ENCODE data around the gene PTPRN2. TPM values are rescaled to one million over a fixed set of nuclear protein-coding genes. Genes with fewer than 3 reads are reported as not detected.
"Not testable (repeated sequence)": the region's sequence is repeated elsewhere in the genome, so short reads cannot be mapped to it uniquely, and the experiment has no call there.

Gene PTPRN2
- total RNA-seq, 2 experiments from 2014 or later, result 4.7 to 4.8 TPM

GRCh38 chr7:157514306-157514705 lies 1073.3 kb downstream of the PTPRN2 start:
- H3K4me1 Mint-ChIP-seq, result no peaks in the 10 kb centered on the region
- H3K27ac Mint-ChIP-seq, result no peak overlapping the region
- CTCF ChIA-PET, result no interaction called here
- H3K4me3 Mint-ChIP-seq, result no peak overlapping the region
- H3K27me3 Mint-ChIP-seq, result peaks cover 40% of the 10 kb centered on the region
- H3K9me3 Mint-ChIP-seq, result peaks cover 5% of the 10 kb centered on the region
- POLR2A ChIA-PET, result no interaction called here
- no peaks in the 10 kb centered on the region for H3K36me3 Mint-ChIP-seq (ENCODE audit: low read depth)
- no peak for DNase-seq

GRCh38 chr7:157513682-157514081 lies 1073.9 kb downstream of the PTPRN2 start:
- no peak overlapping the region for H3K4me3 Mint-ChIP-seq
- H3K27me3 Mint-ChIP-seq, result peaks cover 40% of the 10 kb centered on the region
- peaks cover 5% of the 10 kb centered on the region for H3K9me3 Mint-ChIP-seq
- no peak overlapping the region for H3K27ac Mint-ChIP-seq
- ChIA-PET POLR2A (no interaction called here), CTCF (no interaction called here)
- DNase-seq, result peak; percentile 12
- no peaks in the 10 kb centered on the region for H3K4me1 Mint-ChIP-seq
- H3K36me3 Mint-ChIP-seq (ENCODE audit: low read depth), result no peaks in the 10 kb centered on the region

- Mint-ChIP-seq H3K4me1 (no peaks in the 10 kb centered on the region), H3K4me3 (no peak overlapping the region), H3K27ac (no peak overlapping the region), H3K9me3 (peaks cover 5% of the 10 kb centered on the region), H3K27me3 (peaks cover 37% of the 10 kb centered on the region), H3K36me3 (ENCODE audit: low read depth) (no peaks in the 10 kb centered on the region)
- DNase-seq, result peak; percentile 12
- ChIA-PET POLR2A (no interaction called here), CTCF (no interaction called here)
Observed at GRCh38 chr7:157513162-157513621, 1074.4 kb downstream of the PTPRN2 start.

GRCh38 chr7:157509226-157509625 lies 1078.4 kb downstream of the PTPRN2 start:
- peaks cover 19% of the 10 kb centered on the region for H3K9me3 Mint-ChIP-seq
- H3K4me3 Mint-ChIP-seq, result no peak overlapping the region
- ChIA-PET CTCF (no interaction called here), POLR2A (no interaction called here)
- H3K36me3 Mint-ChIP-seq (ENCODE audit: low read depth), result peaks cover 20% of the 10 kb centered on the region
- peaks cover 55% of the 10 kb centered on the region for H3K27me3 Mint-ChIP-seq
- peaks cover 3% of the 10 kb centered on the region for H3K4me1 Mint-ChIP-seq
- H3K27ac Mint-ChIP-seq, result no peak overlapping the region
- DNase-seq, result no peak

DNA sequence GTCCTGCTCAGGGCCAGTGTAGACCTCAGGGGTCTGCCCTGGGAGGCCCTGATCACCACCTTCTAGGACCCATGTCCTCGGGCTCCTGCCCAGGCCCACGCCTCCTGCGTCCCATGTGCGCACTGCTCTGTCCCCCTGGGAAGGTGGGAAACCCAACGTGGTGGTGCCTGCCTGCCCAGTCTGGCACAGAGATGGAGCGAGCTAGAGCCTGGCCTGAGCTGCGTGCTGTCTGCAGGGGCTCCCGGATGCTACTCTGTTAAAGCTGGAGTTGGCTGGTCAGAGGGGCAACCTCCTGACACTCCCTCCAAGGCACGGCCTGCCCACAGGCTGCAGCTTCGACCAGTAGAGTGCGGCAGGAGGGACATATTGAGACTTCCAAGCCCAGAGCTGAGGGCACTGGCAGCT lies 1079.1 kb downstream of the PTPRN2 start:
- DNase-seq, result peak; percentile 11
- H3K27me3 Mint-ChIP-seq, result peaks cover 52% of the 10 kb centered on the region
- H3K4me3 Mint-ChIP-seq, result no peak overlapping the region
- ChIA-PET POLR2A (no interaction called here), CTCF (no interaction called here)
- H3K4me1 Mint-ChIP-seq, result peaks cover 9% of the 10 kb centered on the region
- peaks cover 19% of the 10 kb centered on the region for H3K9me3 Mint-ChIP-seq
- H3K36me3 Mint-ChIP-seq (ENCODE audit: low read depth), result peaks cover 20% of the 10 kb centered on the region
- H3K27ac Mint-ChIP-seq, result no peak overlapping the region

DNA sequence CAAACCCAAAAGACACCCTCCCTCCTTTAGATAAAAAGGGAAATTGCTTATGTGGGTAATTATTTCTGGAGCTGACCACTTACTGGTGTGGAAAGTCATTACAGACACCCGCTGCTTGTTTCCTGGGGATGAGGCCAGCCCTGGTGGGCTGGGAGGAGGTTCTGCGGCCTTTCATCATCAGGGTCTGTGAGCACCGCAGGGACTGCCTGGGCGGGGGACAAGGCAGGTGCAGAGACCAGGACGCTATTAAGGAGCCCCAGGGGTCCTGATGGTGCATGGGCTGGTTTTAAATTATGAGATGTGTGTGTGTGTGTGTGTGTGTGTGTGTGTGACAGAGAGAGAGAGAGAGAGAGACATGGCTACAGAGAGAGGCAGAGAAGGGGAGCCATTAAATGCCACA lies 1079.6 kb downstream of the PTPRN2 start:
- peaks cover 14% of the 10 kb centered on the region for H3K4me1 Mint-ChIP-seq
- peaks cover 49% of the 10 kb centered on the region for H3K27me3 Mint-ChIP-seq
- no peak overlapping the region for H3K27ac Mint-ChIP-seq
- CTCF ChIA-PET, result no interaction called here
- DNase-seq, result peak; percentile 8
- peaks cover 19% of the 10 kb centered on the region for H3K9me3 Mint-ChIP-seq
- peaks cover 20% of the 10 kb centered on the region for H3K36me3 Mint-ChIP-seq (ENCODE audit: low read depth)
- no peak overlapping the region for H3K4me3 Mint-ChIP-seq
- POLR2A ChIA-PET, result no interaction called here

- H3K4me1 Mint-ChIP-seq, result peaks cover 29% of the 10 kb centered on the region
- H3K4me3 Mint-ChIP-seq, result no peak overlapping the region
- CTCF ChIA-PET, result no interaction called here
- H3K27me3 Mint-ChIP-seq, result peaks cover 41% of the 10 kb centered on the region
- peak; percentile 9 for DNase-seq
- H3K9me3 Mint-ChIP-seq, result peaks cover 16% of the 10 kb centered on the region
- H3K27ac Mint-ChIP-seq, result no peak overlapping the region
- H3K36me3 Mint-ChIP-seq (ENCODE audit: low read depth), result peaks cover 23% of the 10 kb centered on the region
- POLR2A ChIA-PET, result interaction anchor here (1.0 kb wide), 1 partner anchor 16 kb away, joined by 3 read pairs; no protein-coding TSS in a partner anchor
Observed at GRCh38 chr7:157506268-157506667, 1081.4 kb downstream of the PTPRN2 start.

GRCh38 chr7:157505646-157506045 lies 1082.0 kb downstream of the PTPRN2 start:
- H3K4me3 Mint-ChIP-seq, result no peak overlapping the region
- peaks cover 15% of the 10 kb centered on the region for H3K9me3 Mint-ChIP-seq
- DNase-seq, result no peak
- ChIA-PET CTCF (interaction anchor here (1.1 kb wide), 1 partner anchor 16 kb away, joined by 4 read pairs; no protein-coding TSS in a partner anchor), POLR2A (interaction anchor here (1.0 kb wide), 1 partner anchor 15 kb away, joined by 3 read pairs; no protein-coding TSS in a partner anchor)
- peaks cover 23% of the 10 kb centered on the region for H3K36me3 Mint-ChIP-seq (ENCODE audit: low read depth)
- H3K27ac Mint-ChIP-seq, result no peak overlapping the region
- peaks cover 29% of the 10 kb centered on the region for H3K4me1 Mint-ChIP-seq
- H3K27me3 Mint-ChIP-seq, result peaks cover 35% of the 10 kb centered on the region

DNA sequence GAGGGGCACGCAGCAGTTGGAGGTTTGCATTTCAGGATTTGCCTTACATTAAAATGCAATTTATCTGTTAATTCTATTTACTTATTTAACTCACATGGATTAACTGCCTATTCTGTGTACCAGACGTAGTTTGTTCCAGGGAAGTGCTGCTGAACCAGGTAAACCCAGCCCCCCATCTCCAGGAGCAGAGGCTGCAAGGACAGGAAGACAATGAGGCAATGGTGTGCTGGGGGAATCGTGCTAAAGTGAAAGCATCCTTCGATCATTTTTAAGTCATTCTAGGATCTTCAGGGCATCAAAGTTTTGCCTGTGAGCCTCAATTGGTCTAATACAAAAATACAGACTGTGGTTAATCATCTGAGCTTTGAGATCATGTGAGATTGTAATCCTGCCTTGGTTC lies 1084.4 kb downstream of the PTPRN2 start:
- DNase-seq, result peak; percentile 20

DNA sequence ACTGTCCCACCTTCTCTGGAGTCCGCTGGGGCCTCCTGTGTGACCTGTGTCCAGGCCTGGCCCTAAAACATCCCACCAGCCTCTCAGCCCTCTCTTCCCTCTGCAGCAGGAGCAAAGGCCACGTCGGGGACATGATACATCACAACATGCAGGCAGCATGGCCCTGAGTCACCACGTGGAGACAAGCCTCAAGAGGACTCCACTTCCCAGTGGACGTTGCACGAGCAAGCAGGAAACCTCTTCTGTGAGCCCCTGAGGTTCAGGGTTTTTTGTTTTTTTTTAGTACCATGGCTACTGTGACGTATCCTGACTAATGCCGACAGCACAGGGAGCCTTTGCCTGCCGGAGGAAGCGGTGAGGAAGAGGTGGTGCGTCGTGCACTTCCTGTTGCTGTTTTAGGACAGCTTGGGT lies 1084.9 kb downstream of the PTPRN2 start:
- CTCF ChIA-PET, result interaction anchor here (1.0 to 2.0 kb wide), 3 partner anchors 13 to 70 kb away, joined by 3 to 6 read pairs (median 3); no protein-coding TSS in a partner anchor
- DNase-seq, result peak; percentile 81
- peaks cover 15% of the 10 kb centered on the region for H3K9me3 Mint-ChIP-seq

More for the DNA sequence above, 1084.4 kb downstream of the PTPRN2 start:
- H3K9me3 Mint-ChIP-seq, result peaks cover 15% of the 10 kb centered on the region
- H3K27me3 Mint-ChIP-seq, result peaks cover 23% of the 10 kb centered on the region
- H3K36me3 Mint-ChIP-seq (ENCODE audit: low read depth), result peaks cover 23% of the 10 kb centered on the region
- ChIA-PET CTCF (interaction anchor here (1.0 to 2.0 kb wide), 2 partner anchors 14 to 71 kb away, joined by 3 to 6 read pairs; no protein-coding TSS in a partner anchor), POLR2A (interaction anchor here (1.6 to 2.3 kb wide), 2 partner anchors 12 to 32 kb away, joined by 5 to 12 read pairs; no protein-coding TSS in a partner anchor)
- peak overlapping the region; percentile 64 for H3K4me3 Mint-ChIP-seq
- peaks cover 32% of the 10 kb centered on the region for H3K4me1 Mint-ChIP-seq
- H3K27ac Mint-ChIP-seq, result peak overlapping the region; percentile 74

GRCh38 chr7:157501581-157501980 lies 1086.0 kb downstream of the PTPRN2 start:
- Mint-ChIP-seq H3K9me3 (peaks cover 13% of the 10 kb centered on the region), H3K4me1 (peaks cover 32% of the 10 kb centered on the region), H3K27me3 (peaks cover 9% of the 10 kb centered on the region), H3K4me3 (no peak overlapping the region), H3K36me3 (ENCODE audit: low read depth) (peaks cover 18% of the 10 kb centered on the region), H3K27ac (no peak overlapping the region)
- DNase-seq, result peak; percentile 35
- POLR2A ChIA-PET, result no interaction called here
- CTCF ChIA-PET, result interaction anchor here (1.4 kb wide), 1 partner anchor 30 kb away, joined by 3 read pairs; no protein-coding TSS in a partner anchor

More for the DNA sequence above, 1084.9 kb downstream of the PTPRN2 start:
- H3K27ac Mint-ChIP-seq, result peak overlapping the region; percentile 74
- peaks cover 23% of the 10 kb centered on the region for H3K36me3 Mint-ChIP-seq (ENCODE audit: low read depth)
- POLR2A ChIA-PET, result interaction anchor here (0.7 to 2.3 kb wide), 4 partner anchors 12 to 31 kb away, joined by 3 to 12 read pairs (median 4); no protein-coding TSS in a partner anchor
- peaks cover 32% of the 10 kb centered on the region for H3K4me1 Mint-ChIP-seq
- peak overlapping the region; percentile 64 for H3K4me3 Mint-ChIP-seq
- peaks cover 20% of the 10 kb centered on the region for H3K27me3 Mint-ChIP-seq

DNA sequence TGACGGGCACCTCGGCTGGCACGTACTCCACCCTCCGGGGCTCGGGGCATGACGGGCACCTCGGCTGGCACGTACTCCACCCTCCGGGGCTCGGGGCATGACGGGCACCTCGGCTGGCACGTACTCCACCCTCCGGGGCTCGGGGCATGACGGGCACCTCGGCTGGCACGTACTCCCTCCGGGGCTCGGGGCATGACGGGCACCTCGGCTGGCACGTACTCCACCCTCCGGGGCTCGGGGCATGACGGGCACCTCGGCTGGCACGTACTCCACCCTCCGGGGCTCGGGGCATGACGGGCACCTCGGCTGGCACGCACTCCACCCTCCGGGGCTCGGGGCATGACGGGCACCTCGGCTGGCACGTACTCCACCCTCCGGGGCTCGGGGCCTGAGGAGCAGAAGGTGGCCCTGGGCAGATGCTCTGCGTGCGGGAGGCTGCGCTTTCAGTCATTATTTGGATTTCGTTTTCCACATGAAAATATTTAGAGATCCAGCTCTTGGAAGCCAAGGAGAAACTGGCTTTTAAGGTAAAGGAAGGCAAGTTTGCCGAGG lies 1086.6 kb downstream of the PTPRN2 start:
- POLR2A ChIA-PET, H3K27ac Mint-ChIP-seq, DNase-seq, H3K4me3 Mint-ChIP-seq, H3K27me3 Mint-ChIP-seq: not testable (repeated sequence)
- H3K9me3 Mint-ChIP-seq, result peaks cover 10% of the 10 kb centered on the region
- CTCF ChIA-PET, result interaction anchor here (1.4 kb wide), 1 partner anchor 30 kb away, joined by 3 read pairs; no protein-coding TSS in a partner anchor
- H3K36me3 Mint-ChIP-seq (ENCODE audit: low read depth), result peaks cover 14% of the 10 kb centered on the region
- peaks cover 34% of the 10 kb centered on the region for H3K4me1 Mint-ChIP-seq

DNA sequence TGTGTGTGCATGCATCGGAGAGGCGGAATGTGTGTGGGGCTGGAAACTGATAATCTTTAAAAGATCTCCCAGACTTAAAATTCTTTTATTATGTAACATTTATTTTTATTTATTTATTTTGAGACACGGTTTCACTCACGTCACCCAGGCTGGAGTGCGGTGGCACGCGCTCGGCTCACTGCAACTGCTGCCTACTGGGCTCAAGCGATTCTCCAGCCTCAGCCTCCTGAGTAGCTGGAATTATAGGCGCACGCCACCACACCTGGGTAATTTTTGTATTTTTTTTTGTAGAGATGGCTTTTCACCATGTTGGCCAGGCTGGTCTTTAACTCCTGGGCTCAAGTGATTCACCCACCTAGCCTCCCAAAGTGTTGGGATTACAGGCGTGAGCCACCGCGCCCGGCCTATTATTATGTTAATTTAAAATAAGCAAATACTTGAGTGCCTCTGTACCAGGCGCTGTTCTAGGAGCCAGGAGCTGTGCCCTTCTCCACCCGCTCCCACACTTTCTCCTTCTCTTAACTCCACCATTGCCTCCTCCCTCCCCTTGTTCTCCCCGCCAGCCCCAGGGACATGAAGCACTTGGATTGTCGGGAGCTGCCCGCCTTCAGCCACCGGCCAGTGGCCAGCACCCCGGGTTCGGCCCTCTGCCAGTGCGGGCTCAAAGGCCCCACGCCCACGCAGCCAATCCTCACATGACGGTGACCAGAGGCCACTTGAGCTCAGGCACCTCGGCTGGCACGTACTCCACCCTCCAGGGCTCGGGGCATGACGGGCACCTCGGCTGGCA lies 1087.3 kb downstream of the PTPRN2 start:
- Mint-ChIP-seq H3K9me3 (peaks cover 4% of the 10 kb centered on the region), H3K36me3 (ENCODE audit: low read depth) (peaks cover 7% of the 10 kb centered on the region), H3K27ac (no peak overlapping the region), H3K4me1 (peaks cover 37% of the 10 kb centered on the region), H3K27me3 (peaks cover 2% of the 10 kb centered on the region), H3K4me3 (no peak overlapping the region)
- DNase-seq, result peak; percentile 14
- ChIA-PET CTCF (no interaction called here), POLR2A (no interaction called here)
